ENCODE results near the gene NUDT8. TPM values are rescaled to one million over a fixed set of nuclear protein-coding genes. Genes with fewer than 3 reads are reported as not detected.

Gene NUDT8
- total and polyA plus RNA-seq, 2 experiments from 2014 or later = 5.0 to 15.1 TPM

DNA sequence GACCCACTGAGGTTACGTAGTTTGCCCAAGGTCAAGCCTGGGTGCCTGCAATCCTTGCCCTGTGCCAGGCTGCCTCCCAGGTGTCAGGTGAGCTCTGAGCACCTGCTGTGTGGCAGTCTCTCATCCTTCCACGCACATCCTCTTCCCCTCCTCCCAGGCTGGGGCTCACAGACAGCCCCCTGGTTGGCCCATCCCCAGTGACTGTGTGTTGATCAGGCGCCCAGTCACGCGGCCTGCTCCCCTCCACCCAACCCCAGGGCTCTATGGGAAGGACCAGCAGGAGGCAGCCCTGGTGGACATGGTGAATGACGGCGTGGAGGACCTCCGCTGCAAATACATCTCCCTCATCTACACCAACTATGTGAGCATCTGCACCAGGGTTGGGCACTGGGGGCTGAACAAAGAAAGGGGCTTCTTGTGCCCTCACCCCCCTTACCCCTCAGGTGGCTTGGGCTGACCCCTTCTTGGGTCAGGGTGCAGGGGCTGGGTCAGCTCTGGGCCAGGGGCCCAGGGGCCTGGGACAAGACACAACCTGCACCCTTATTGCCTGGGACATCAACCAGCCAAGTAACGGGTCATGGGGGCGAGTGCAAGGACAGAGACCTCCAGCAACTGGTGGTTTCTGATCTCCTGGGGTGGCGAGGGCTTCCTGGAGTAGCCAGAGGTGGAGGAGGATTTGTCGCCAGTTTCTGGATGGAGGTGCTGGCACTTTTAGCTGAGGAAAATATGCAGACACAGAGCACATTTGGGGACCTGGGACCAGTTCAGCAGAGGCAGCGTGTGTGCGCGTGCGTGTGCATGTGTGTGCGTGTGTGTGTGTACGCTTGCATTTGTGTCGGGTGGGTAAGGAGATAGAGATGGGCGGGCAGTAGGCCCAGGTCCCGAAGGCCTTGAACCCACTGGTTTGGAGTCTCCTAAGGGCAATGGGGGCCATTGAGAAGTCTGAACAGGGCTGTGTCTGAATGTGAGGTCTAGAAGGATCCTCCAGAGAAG is 44.6 kb downstream of the NUDT8 start (continued):
- TF ChIP-seq, protein P1, sequence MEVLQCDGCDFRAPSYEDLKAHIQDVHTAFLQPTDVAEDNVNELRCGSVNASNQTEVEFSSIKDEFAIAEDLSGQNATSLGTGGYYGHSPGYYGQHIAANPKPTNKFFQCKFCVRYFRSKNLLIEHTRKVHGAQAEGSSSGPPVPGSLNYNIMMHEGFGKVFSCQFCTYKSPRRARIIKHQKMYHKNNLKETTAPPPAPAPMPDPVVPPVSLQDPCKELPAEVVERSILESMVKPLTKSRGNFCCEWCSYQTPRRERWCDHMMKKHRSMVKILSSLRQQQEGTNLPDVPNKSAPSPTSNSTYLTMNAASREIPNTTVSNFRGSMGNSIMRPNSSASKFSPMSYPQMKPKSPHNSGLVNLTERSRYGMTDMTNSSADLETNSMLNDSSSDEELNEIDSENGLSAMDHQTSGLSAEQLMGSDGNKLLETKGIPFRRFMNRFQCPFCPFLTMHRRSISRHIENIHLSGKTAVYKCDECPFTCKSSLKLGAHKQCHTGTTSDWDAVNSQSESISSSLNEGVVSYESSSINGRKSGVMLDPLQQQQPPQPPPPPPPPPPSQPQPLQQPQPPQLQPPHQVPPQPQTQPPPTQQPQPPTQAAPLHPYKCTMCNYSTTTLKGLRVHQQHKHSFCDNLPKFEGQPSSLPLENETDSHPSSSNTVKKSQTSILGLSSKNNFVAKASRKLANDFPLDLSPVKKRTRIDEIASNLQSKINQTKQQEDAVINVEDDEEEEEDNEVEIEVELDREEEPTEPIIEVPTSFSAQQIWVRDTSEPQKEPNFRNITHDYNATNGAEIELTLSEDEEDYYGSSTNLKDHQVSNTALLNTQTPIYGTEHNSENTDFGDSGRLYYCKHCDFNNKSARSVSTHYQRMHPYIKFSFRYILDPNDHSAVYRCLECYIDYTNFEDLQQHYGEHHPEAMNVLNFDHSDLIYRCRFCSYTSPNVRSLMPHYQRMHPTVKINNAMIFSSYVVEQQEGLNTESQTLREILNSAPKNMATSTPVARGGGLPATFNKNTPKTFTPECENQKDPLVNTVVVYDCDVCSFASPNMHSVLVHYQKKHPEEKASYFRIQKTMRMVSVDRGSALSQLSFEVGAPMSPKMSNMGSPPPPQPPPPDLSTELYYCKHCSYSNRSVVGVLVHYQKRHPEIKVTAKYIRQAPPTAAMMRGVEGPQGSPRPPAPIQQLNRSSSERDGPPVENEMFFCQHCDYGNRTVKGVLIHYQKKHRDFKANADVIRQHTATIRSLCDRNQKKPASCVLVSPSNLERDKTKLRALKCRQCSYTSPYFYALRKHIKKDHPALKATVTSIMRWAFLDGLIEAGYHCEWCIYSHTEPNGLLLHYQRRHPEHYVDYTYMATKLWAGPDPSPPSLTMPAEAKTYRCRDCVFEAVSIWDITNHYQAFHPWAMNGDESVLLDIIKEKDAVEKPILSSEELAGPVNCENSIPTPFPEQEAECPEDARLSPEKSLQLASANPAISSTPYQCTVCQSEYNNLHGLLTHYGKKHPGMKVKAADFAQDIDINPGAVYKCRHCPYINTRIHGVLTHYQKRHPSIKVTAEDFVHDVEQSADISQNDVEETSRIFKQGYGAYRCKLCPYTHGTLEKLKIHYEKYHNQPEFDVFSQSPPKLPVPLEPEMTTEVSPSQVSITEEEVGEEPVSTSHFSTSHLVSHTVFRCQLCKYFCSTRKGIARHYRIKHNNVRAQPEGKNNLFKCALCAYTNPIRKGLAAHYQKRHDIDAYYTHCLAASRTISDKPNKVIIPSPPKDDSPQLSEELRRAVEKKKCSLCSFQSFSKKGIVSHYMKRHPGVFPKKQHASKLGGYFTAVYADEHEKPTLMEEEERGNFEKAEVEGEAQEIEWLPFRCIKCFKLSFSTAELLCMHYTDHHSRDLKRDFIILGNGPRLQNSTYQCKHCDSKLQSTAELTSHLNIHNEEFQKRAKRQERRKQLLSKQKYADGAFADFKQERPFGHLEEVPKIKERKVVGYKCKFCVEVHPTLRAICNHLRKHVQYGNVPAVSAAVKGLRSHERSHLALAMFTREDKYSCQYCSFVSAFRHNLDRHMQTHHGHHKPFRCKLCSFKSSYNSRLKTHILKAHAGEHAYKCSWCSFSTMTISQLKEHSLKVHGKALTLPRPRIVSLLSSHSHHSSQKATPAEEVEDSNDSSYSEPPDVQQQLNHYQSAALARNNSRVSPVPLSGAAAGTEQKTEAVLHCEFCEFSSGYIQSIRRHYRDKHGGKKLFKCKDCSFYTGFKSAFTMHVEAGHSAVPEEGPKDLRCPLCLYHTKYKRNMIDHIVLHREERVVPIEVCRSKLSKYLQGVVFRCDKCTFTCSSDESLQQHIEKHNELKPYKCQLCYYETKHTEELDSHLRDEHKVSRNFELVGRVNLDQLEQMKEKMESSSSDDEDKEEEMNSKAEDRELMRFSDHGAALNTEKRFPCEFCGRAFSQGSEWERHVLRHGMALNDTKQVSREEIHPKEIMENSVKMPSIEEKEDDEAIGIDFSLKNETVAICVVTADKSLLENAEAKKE (CRISPR knock-in tag; IDR thresholded peaks at IDR 0.05) = no peak
- TF ChIP-seq, protein P2, sequence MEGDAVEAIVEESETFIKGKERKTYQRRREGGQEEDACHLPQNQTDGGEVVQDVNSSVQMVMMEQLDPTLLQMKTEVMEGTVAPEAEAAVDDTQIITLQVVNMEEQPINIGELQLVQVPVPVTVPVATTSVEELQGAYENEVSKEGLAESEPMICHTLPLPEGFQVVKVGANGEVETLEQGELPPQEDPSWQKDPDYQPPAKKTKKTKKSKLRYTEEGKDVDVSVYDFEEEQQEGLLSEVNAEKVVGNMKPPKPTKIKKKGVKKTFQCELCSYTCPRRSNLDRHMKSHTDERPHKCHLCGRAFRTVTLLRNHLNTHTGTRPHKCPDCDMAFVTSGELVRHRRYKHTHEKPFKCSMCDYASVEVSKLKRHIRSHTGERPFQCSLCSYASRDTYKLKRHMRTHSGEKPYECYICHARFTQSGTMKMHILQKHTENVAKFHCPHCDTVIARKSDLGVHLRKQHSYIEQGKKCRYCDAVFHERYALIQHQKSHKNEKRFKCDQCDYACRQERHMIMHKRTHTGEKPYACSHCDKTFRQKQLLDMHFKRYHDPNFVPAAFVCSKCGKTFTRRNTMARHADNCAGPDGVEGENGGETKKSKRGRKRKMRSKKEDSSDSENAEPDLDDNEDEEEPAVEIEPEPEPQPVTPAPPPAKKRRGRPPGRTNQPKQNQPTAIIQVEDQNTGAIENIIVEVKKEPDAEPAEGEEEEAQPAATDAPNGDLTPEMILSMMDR (conservative IDR thresholded peaks at IDR 0.05; ENCODE audit: low read depth in 2 of 2) = no peak
- TF ChIP-seq, protein P3, sequence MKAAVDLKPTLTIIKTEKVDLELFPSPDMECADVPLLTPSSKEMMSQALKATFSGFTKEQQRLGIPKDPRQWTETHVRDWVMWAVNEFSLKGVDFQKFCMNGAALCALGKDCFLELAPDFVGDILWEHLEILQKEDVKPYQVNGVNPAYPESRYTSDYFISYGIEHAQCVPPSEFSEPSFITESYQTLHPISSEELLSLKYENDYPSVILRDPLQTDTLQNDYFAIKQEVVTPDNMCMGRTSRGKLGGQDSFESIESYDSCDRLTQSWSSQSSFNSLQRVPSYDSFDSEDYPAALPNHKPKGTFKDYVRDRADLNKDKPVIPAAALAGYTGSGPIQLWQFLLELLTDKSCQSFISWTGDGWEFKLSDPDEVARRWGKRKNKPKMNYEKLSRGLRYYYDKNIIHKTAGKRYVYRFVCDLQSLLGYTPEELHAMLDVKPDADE (IDR thresholded peaks at IDR 0.05) = no peak
- no peak for TF ChIP-seq ZNF114 (CRISPR knock-in tag; IDR thresholded peaks at IDR 0.05)
- TF ChIP-seq ZNF331 (CRISPR knock-in tag; IDR thresholded peaks at IDR 0.05; ENCODE audit: low read depth) = no peak
- no peak for TF ChIP-seq EZH2 (IDR thresholded peaks at IDR 0.05; ENCODE audit: low read depth, unreplicated experiment)
- TF ChIP-seq NANOG (IDR thresholded peaks at IDR 0.05; ENCODE audit: borderline replicate concordance) = no peak

Measured in GM23338 (cell line).